Uterus (tissue), 4 donors: ENCODE data around the gene RNF157. TPM values are rescaled to one million over a fixed set of nuclear protein-coding genes. Genes with fewer than 3 reads are reported as not detected.

Experiments used
- DNase-seq, 2 donors: peaks; one replicate each; pipeline ENCODE4 v3.0.0-alpha.2; 2019 to 2020
- H3K27ac ChIP-seq, 2 donors: fragments of 200-600 bp; sonication (generic); 1 replicate in 1 of 2; 2 replicates in 1 of 2; pipeline ENCODE4 v1.5.1; 2016 to 2018
- H3K27me3 ChIP-seq, 2 donors: fragments of 200-600 bp; sonication (generic); one replicate each; pipeline ENCODE4 v1.5.1; 2018 to 2019; ENCODE audit warnings: control low read depth in 1 of 2
- H3K36me3 ChIP-seq, 2 donors: fragments of 200-600 bp; sonication (generic); one replicate each; pipeline ENCODE4 v1.5.1; 2019; ENCODE audit warnings: control low read depth in 1 of 2
- H3K4me1 ChIP-seq, 2 donors: fragments of 200-600 bp; sonication (generic); one replicate each; pipeline ENCODE4 v1.5.1; 2018 to 2019; ENCODE audit warnings: control low read depth in 1 of 2
- H3K4me3 ChIP-seq, 2 donors: fragments of 200-600 bp; sonication (generic); 1 replicate in 1 of 2; 2 replicates in 1 of 2; pipeline ENCODE4 v1.5.1; 2018 to 2019; ENCODE audit warnings: mild to moderate bottlenecking in 1 of 2
- H3K9me3 ChIP-seq, 2 donors: fragments of 200-600 bp; sonication (generic); one replicate each; pipeline ENCODE4 v1.5.1; 2019; ENCODE audit warnings: control low read depth in 1 of 2
- CTCF ChIP-seq, 4 experiments: fragments of 200-600 bp in 2 of 4; fragments of 450-650 bp in 2 of 4; sonication (generic) in 2 of 4; IDR thresholded peaks; one replicate each; pipeline ENCODE4 v1.5.1; 2016 to 2019; ENCODE audit warnings: antibody characterized with exemption in 4 of 4, mild to moderate bottlenecking in 2 of 4, moderate library complexity in 1 of 4
- POLR2A ChIP-seq, 2 donors: fragments of 450-650 bp; IDR thresholded peaks; one replicate each; pipeline ENCODE4 v1.6.1; 2016; ENCODE audit warnings: antibody characterized with exemption in 2 of 2, mild to moderate bottlenecking in 1 of 2, moderate library complexity in 1 of 2
- intact Hi-C: fragments of 100-400 bp; cut with DNase I; formaldehyde crosslinking; loops from one replicate; pipeline ENCODE4 v1.15.1; 2023; ENCODE audit warnings: low total_unique reads
- total RNA-seq, 4 donors: library from RNA; depleted of rRNA in 3 of 4; stranded (reverse); fragments of >200 nt in 3 of 4; gene quantifications; one replicate each; pipeline versions ENCODE4 v1.1.0 to v1.2.4, GENCODE V29; 2014 to 2023
- donor health status: DM: yes; HTN: yes; CAD: no.

Gene RNF157
- total RNA-seq, 4 donors from 2014 or later = 0.77 to 5.7 (median 1.7) TPM

DNA sequence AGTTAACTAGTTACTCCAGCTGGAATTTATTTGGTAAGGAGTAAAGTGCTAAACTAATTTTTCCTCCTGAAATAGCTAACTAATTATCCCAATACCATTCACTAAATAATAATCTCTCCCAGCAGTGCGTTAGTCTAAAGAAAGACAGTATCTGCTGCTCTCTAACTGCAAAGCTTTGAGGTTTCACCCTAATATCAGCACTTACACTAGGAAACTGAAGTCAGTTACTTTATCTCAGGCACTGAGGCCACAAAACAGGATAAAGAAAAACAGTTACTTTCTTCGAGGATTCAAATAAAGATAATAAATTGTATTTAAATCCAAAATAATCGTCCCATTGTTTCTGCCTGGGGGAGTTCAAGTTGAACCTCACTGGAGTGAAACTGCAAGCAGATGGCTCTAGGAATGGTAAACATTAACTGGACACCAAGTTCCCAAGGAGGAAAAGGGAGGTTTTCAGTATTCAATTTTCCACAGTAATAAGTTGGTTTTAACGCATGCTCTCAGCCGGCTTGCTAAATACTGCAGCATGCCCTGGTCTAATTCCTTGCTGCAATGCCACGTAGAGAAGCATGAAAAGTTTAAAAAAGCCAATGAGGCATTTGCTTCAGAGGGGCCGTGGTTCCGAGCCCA lies 79.3 kb downstream of the RNF157 start:
- Histone ChIP-seq H3K4me3 (no peak overlapping the region), H3K36me3 (no peaks in the 10 kb centered on the region), H3K9me3 (no peaks in the 10 kb centered on the region), H3K27me3 (no peaks in the 10 kb centered on the region), H3K27ac (no peak overlapping the region), H3K4me1 (no peaks in the 10 kb centered on the region)
- no peak for DNase-seq
- intact Hi-C loops = no loop called here
- TF ChIP-seq CTCF (IDR thresholded peaks at IDR 0.05) (no peak), POLR2A (IDR thresholded peaks at IDR 0.05) (no peak)

DNA sequence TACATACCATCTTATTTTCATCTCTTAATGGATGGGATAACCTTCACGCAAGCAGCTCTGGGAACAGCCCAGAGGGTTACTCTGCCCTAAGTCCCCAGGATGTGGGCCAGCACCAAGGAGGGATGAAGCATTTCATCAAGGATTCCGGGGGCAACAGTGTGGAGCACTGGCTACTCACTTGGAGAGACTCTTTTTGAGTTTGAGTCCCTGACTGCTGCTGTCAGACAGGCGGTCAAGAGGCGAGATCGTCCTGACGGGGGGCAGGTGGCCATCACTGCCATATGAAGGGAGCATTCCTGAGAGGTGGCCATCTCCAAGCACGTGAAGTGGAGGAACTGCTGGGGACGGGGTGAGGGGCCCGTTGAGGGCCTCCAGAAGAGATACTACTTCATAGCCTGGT lies 81.1 kb downstream of the RNF157 start:
- no peaks in the 10 kb centered on the region for H3K36me3 ChIP-seq
- H3K27me3 ChIP-seq = no peaks in the 10 kb centered on the region
- no peak for DNase-seq
- no peak overlapping the region for H3K4me3 ChIP-seq
- H3K9me3 ChIP-seq = no peaks in the 10 kb centered on the region
- intact Hi-C loops = no loop called here
- TF ChIP-seq POLR2A (IDR thresholded peaks at IDR 0.05) = no peak
- no peak for TF ChIP-seq CTCF (IDR thresholded peaks at IDR 0.05)
- H3K4me1 ChIP-seq = no peaks in the 10 kb centered on the region
- no peak overlapping the region for H3K27ac ChIP-seq

- DNase-seq = no peak
- H3K27ac ChIP-seq = no peak overlapping the region
- H3K4me1 ChIP-seq = no peaks in the 10 kb centered on the region
- intact Hi-C loops = no loop called here
- no peaks in the 10 kb centered on the region for H3K27me3 ChIP-seq
- no peak overlapping the region for H3K4me3 ChIP-seq
- H3K9me3 ChIP-seq = no peaks in the 10 kb centered on the region
- H3K36me3 ChIP-seq = no peaks in the 10 kb centered on the region
- no peak for TF ChIP-seq POLR2A (IDR thresholded peaks at IDR 0.05)
- TF ChIP-seq CTCF (IDR thresholded peaks at IDR 0.05) = no peak
Observed at GRCh38 chr17:76157759-76158158, 82.5 kb downstream of the RNF157 start.

DNA sequence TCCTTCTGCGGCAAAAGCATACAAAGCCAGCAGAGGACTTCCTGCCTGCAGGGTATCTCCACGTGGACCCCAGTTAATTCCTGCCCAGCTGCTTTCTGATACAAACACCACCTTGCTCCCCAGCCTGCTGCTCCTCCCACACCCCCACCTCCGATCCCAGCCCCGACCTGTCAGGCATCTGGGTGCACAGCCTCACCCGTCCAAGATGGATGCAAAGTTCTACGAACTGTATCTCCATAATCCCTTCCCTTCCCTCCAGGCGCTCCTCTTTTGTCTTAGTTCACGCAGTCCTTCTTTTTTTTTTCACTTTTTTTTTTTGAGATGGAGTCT lies 83.7 kb downstream of the RNF157 start:
- H3K4me1 ChIP-seq = no peaks in the 10 kb centered on the region
- no peaks in the 10 kb centered on the region for H3K36me3 ChIP-seq
- DNase-seq = no peak
- no peaks in the 10 kb centered on the region for H3K27me3 ChIP-seq
- no peak overlapping the region for H3K27ac ChIP-seq
- intact Hi-C loops = no loop called here
- TF ChIP-seq POLR2A (IDR thresholded peaks at IDR 0.05) (no peak), CTCF (IDR thresholded peaks at IDR 0.05) (no peak)
- no peaks in the 10 kb centered on the region for H3K9me3 ChIP-seq
- no peak overlapping the region for H3K4me3 ChIP-seq

- no peak for TF ChIP-seq CTCF (IDR thresholded peaks at IDR 0.05)
- no peak for TF ChIP-seq POLR2A (IDR thresholded peaks at IDR 0.05)
- intact Hi-C loops = no loop called here
- Histone ChIP-seq H3K36me3 (no peaks in the 10 kb centered on the region), H3K9me3 (no peaks in the 10 kb centered on the region), H3K4me3 (no peak overlapping the region), H3K27ac (no peak overlapping the region), H3K27me3 (no peaks in the 10 kb centered on the region), H3K4me1 (no peaks in the 10 kb centered on the region)
- DNase-seq = no peak
Observed at GRCh38 chr17:76155988-76156661, 84.2 kb downstream of the RNF157 start.
